Hepatocyte (in vitro differentiated cells): ENCODE measurements around the gene DNLZ.

ENCODE experiments used
- EZH2 ChIP-seq: fragments of 200-600 bp; sonication (generic); IDR thresholded peaks from 2 replicates; pipeline ENCODE4 v1.6.1; 2016; ENCODE audit warnings: antibody characterized with exemption, mild to moderate bottlenecking, borderline replicate concordance
- EZH2phosphoT487 ChIP-seq: fragments of 200-600 bp; sonication (generic); IDR thresholded peaks from one replicate; pipeline ENCODE4 v1.6.1; 2018; ENCODE audit warnings: antibody characterized with exemption, mild to moderate bottlenecking, low read depth, moderate library complexity; ENCODE audit not compliant: unreplicated experiment, severe bottlenecking
- TF ChIP-seq, protein P1 (sequence below): fragments of 200-600 bp; sonication (generic); IDR thresholded peaks from 2 replicates; pipeline ENCODE4 v1.5.1; 2016; ENCODE audit warnings: antibody characterized with exemption, mild to moderate bottlenecking; ENCODE audit not compliant: poor library complexity

DNA sequence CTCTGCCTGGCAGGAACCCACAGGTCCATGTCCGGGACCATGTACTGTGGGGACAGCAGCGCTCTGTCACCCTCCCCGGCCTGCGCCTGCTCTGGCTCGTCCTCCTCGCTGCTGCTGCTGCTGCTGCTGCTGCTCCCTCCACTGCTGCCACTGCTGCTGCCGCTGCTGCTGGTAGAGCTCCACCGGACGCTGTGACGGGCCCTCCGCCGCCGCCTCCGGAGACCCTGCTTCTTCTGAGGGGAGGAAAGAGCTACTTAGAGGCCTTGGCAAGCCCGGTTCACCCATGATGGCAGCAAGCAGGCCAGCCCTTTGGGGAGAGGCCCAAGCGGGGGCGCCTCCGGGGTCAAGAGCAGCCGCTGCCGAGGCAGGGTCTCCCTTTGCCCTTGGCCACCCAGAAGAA lies 19.9 kb upstream of the DNLZ start:
- TF ChIP-seq, protein P1, sequence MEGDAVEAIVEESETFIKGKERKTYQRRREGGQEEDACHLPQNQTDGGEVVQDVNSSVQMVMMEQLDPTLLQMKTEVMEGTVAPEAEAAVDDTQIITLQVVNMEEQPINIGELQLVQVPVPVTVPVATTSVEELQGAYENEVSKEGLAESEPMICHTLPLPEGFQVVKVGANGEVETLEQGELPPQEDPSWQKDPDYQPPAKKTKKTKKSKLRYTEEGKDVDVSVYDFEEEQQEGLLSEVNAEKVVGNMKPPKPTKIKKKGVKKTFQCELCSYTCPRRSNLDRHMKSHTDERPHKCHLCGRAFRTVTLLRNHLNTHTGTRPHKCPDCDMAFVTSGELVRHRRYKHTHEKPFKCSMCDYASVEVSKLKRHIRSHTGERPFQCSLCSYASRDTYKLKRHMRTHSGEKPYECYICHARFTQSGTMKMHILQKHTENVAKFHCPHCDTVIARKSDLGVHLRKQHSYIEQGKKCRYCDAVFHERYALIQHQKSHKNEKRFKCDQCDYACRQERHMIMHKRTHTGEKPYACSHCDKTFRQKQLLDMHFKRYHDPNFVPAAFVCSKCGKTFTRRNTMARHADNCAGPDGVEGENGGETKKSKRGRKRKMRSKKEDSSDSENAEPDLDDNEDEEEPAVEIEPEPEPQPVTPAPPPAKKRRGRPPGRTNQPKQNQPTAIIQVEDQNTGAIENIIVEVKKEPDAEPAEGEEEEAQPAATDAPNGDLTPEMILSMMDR, result no peak
- TF ChIP-seq EZH2phosphoT487 (no peak), EZH2 (no peak)
